Renal pelvis (tissue), 12 donors: Measurements from ENCODE around the gene NOL3. TPM values are rescaled to one million over a fixed set of nuclear protein-coding genes. Genes with fewer than 3 reads are reported as not detected.
"Not testable (repeated sequence)": the region's sequence is repeated elsewhere in the genome, so short reads cannot be mapped to it uniquely, and the experiment has no call there.

Experiments used
- DNase-seq: peaks from one replicate; pipeline ENCODE4 v3.0.0-alpha.2; 2013
- long read RNA-seq, 16 experiments: transcript quantifications; one replicate each; lab custom pipeline, GENCODE V29; 2026
- polyA plus RNA-seq, 3 donors: library from polyadenylated mRNA; unstranded; fragments of 120-200 nt; gene quantifications; one replicate each; pipeline ENCODE4 v1.2.1, GENCODE V29; 2013; ENCODE audit not compliant: insufficient read length in 3 of 3

NOL3 gene
- 1 to 10 TPM; 4.1 to 9.5 (median 7.6) TPM for polyA plus RNA-seq
- long read RNA-seq, donor 1, partial matches to known transcripts, result 10 of 11 reads
- long read RNA-seq, donor 1, other reads (novel, unspliced or antisense), result 0 of 11 reads
- long read RNA-seq, donor 2, result 0 reads
- long read RNA-seq, donor 3, result 0 reads
- long read RNA-seq, donor 4, result 0 reads
- long read RNA-seq, donor 5, partial matches to known transcripts, result 0 of 1 reads
- long read RNA-seq, donor 5, other reads (novel, unspliced or antisense), result 0 of 1 reads
- long read RNA-seq, donor 6, partial matches to known transcripts, result 0 of 1 reads
- long read RNA-seq, donor 6, other reads (novel, unspliced or antisense), result 0 of 1 reads
- long read RNA-seq, donor 7, partial matches to known transcripts, result 0 of 2 reads
- long read RNA-seq, donor 7, other reads (novel, unspliced or antisense), result 0 of 2 reads
- long read RNA-seq, donor 8, result 0 reads
- long read RNA-seq, donor 9, result 0 reads
- long read RNA-seq, donor 10, partial matches to known transcripts, result 19 of 24 reads
- long read RNA-seq, donor 10, other reads (novel, unspliced or antisense), result 5 of 24 reads
- long read RNA-seq, donor 11, result 0 reads
- long read RNA-seq, donor 12, partial matches to known transcripts, result 0 of 1 reads
- long read RNA-seq, donor 12, other reads (novel, unspliced or antisense), result 0 of 1 reads
- long read RNA-seq, donor 13, result 0 reads
- long read RNA-seq, donor 14, result 0 reads
- long read RNA-seq, donor 15, result 0 reads
- long read RNA-seq, donor 16, result 0 reads

DNA sequence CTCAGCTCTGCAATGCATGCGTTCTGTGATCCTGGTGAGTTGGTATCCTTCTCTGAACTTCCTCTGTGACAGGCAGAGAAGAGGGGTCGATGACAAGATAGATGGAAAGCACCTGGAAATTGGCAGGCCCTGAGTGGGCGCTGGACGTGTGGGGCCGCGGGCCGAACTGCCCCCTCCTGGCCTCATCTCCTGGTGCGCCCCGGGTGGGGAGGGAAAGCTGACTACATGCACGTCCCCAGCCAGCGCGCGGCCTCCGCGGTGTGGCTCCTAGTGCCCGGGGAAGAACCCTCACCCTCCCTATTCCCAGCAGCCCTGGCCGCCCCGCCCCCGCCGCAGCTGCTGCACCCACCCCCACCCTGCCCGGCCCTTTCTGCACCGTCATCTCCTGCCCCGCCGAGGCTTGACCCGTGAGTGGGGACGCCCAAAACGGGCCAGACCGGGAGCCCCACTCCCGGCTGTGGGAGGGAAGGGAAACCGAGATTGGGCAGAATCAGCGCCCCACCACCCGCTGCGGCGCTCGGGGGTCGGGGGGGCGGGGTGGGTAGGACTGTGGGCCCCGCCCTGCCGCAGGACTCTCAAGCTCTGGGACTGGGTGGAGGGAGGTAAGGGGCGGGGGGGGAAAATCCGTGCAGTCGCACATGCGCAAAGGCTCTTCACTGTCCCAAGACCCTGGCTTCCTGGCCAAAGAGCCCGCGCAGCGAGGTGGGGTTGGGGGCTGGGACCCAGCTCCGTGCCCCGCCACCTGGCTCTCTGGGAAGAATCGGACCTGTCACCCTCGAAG, at the start of gene NOL3:
NOL3 (plus strand) TSS at position 371 of the 781 bp plus-strand sequence.
- no peak for DNase-seq

DNA sequence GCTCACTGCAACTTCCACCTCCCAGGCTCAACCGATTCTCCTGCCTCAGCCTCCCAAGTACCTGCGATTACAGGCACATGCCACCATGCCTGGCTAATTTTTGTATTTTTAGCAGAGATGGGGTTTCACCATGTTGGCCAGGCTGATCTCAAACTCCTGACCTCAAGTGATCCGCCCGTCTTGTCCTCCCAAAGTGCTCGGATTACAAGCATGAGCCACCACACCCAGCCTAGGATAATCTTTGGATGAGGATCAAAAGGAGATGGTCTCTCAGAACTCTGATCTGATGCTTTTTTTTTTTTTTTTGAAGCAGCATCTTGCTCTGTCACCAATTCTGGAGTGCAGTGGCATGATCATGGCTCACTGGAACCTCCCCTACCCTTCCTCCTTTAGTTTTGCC, 47.5 kb upstream of the NOL3 start:
- DNase-seq, result not testable (repeated sequence)

DNA sequence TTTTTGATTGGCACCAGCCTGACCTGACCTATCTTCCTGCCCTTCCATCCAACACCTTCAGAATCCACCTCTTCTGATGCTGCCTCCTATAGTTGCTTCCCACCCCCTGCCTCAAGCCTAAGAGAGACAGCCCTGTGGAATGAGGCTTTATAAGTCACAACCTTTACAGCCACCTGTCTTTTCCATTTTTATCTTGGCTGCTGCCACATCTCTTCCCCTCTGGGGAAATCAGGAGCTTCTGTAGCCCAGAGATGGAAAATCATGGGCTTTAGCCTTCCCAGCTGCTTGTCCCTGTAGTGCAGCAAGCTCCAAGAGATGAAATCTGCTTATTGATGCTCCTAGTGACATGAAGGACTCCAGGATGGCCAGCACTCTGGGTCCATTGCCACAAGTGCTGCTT, 41.9 kb upstream of the NOL3 start:
- no peak for DNase-seq

GRCh38 chr16:67128887-67129286, 41.5 kb upstream of the NOL3 start:
- no peak for DNase-seq

- no peak for DNase-seq
These were observed 40.9 kb upstream of the NOL3 start for GRCh38 chr16:67129422-67129821.

DNA sequence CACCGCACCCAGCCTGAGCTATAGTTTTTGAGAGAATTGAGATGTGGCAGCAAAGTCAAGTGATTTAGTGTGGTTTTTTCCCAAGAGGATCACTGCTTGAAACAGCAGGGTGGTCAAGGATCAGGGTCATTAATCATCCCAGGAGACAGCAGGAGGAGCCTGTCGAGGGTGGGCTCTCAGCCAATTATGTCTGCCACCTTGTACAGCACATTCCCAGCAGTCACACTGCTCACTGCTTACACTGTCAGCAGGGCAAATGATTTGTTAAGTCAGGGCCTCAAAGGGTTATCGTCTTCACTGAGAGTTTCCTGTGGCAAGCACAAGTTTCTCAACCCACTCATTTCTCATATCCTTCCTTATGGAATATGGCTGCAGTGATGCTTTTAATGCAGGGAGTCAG, 32.7 kb upstream of the NOL3 start:
- DNase-seq, result no peak

DNA sequence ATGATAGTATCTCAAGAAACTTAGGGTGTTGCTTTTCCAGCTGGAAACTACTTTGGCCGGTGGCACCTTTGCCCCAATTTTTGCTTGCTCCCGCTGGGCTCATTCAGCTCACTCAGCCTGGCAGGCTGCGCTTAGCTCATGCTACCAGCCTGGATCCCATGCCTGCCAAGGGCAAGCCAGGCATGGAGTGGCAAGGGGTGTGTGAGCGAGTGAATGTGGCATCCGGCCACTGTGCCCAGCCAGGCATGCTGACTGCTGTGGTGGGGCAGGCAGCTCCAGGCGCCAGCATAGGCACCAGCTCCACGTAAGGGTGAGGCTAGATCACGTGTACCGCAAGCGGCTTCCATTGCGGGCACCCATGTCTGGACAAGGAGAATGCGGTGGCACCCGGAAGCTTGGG, 28.9 kb upstream of the NOL3 start:
- DNase-seq, result no peak

DNA sequence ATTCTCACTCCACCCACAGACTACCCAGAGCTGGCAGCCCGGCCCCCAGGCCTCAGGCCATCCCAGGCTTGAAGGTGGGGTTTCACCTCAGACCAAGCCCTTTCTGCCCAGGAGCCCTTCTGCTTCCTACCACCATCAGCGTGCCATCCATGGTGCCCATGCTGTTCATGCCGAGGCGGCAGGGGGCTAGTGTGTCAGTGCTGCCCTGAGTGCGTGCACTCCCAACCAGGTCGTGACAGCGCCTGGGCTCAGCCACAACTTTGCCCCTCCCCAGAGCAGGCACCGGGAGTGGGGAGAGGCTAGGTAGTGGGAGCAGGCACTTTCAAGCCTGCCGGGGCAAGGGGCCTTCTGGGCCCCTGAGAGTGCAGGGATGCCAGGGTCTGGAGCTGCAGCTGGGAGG, 28.0 kb upstream of the NOL3 start:
- DNase-seq, result no peak

DNA sequence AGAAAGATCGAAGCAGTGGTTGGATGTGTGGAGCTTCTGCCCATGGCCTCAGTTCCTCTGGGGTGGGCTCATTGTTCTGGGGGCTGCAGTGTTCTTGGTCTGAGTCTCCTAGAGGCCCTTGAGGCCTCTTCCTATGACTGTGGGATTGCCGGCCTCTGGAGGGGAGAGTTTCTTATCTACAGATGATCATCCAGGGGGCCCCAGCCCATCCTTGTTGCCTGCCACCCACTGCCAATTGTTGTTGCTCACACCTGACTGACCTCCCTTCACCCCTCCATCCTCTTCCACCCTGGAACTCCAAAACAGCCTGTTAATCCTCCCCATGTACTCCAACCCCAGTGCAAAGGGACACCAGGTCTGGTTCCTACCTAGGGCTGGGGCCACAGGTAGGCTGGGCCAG, 25.4 kb upstream of the NOL3 start:
- DNase-seq, result no peak

GRCh38 chr16:67145746-67146145, 24.6 kb upstream of the NOL3 start:
- no peak for DNase-seq

DNA sequence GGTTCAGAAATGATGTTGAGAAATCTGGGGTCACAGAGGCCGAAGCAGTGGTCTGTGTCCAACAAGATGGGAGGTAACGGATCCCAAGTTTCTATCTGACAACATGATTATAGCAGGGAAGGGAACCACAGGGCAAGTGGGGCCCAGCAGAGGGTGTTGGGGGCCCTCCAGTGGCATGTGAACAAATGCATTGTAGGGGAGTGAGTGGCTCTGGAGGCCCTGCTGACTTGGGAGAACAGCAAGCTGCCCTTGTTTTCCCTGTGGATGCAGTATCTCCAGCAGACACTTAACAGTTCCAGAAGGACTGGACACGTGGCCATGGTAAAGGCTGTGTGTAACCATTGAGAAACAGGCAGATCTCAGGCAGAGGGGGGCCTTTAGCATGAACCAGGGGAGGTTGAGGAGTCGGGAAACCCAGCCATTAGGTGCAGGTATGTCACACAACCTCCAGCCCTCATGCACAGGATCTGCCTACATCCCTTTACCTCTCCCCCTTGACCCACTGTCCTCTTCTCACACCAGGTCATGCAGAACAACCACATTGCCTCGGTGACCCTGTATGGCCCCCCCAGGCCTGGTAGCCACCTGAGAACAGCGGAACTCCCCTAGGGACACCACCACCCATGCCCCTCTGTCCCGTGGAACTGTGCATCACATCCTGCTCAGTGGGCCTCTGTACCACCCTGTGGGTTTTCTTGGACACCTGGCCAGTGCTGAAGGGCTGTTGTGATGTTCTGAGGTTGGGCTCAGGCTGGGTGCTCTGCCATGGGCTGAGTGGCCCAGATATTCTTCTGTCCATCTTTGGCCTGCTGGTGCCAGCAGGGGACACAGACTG, 23.6 kb upstream of the NOL3 start:
- no peak for DNase-seq

GRCh38 chr16:67147437-67148140, 22.7 kb upstream of the NOL3 start:
- no peak for DNase-seq

- DNase-seq, result no peak
These were observed 22.1 kb upstream of the NOL3 start for GRCh38 chr16:67148221-67148620.

DNA sequence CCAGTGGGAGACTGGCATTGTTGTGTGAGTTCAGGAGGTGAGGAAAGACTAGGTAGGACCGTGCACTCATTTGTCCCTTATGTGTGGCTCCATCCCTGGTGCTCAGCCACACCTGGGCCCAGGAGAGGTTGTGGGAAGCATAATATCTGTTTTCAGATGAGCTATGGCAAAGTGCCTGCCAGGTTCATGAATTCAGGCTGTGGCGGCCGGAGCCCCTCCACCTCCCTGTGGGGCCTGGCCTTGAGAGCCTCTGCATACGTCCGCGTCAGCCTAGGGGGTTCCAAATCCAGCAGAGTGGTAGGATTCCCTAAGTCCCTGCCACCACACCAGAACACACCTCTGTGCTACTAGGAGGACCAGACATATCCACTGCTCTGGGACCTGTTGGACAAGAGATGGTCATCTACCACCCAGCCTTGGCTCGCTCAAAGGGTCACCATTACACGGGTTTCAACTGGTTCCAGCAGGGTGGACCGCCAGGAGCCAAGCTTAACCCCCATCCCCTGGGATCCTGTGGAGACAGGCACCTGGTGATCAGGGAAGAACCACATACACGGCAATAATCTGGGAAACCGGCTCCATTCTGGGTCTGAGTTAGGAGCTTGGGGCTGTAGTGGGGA, 21.6 kb upstream of the NOL3 start:
- DNase-seq, result no peak

GRCh38 chr16:67149276-67150046, 20.9 kb upstream of the NOL3 start:
- DNase-seq, result no peak

DNA sequence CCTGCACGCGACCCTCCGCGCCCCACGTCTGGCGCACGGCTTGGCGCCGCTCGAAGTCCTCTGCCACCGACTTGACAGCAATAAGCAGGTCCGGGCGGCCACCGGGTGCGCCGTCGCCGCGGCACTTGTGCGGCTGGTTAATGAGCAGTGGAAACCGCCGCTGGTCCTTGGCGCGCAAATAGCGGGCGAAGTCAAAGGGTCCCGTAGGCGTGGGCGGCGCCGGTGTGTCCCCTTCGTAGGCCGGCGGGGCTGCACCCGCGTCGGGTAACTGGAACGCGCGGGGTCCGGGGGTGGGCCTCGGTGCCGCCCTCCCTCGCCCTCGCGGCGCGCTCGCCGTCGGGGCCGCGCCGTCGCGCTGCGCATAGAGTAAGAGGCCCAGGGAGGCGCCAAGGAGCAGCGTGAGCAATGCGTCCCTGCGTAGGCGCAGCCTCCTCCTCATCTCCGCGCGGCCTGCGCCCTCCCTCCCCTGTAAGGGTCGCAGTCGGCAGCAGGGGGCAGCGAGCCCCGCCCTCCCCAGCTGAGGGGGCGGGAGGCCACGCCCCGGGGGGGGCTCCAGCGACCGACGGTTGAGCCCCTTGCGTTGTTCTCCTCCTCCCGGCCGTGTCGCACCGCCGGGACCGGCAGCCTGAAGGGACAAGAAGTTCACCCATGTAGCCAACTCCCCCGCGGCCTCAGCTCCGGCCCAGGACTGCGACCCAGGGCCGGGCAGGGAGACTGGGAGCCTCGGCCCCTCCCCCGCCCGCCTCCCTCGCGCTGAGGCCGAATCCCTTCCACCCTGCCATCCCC, 20.1 kb upstream of the NOL3 start:
- DNase-seq, result no peak

DNA sequence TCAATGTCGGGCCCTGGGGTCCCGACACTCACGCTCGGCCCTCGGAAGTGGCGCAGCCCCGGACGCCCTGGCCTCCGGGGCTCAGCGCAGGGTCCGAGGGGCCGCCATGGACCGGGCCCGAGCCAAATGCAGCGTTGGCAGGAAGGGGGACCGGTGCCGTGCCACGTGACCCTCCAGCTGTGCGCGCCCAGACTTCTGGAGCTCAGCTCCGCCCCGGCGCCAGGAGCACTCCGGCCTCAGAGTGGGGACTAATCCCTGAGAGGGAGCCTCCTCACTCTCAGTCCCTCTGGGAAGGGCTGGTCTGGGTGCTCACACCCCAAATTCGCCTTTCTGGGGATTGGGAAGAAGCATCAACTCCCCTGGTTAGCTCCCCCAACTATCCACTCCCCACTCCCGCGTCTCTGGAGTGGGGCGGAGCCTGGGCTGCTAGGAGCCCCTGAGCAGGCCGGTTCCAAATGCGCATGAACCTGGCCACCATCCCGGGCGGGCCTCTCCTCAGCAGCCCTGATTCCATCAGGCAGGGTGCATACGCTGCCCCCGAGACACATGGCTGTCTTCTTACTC, 19.4 kb upstream of the NOL3 start, which contains the start of gene B3GNT9:
B3GNT9 (minus strand) TSS at position 166 of the 564 bp plus-strand sequence. CDS start 513 bp downstream, outside the sequence.
- peak; percentile 70 for DNase-seq

DNA sequence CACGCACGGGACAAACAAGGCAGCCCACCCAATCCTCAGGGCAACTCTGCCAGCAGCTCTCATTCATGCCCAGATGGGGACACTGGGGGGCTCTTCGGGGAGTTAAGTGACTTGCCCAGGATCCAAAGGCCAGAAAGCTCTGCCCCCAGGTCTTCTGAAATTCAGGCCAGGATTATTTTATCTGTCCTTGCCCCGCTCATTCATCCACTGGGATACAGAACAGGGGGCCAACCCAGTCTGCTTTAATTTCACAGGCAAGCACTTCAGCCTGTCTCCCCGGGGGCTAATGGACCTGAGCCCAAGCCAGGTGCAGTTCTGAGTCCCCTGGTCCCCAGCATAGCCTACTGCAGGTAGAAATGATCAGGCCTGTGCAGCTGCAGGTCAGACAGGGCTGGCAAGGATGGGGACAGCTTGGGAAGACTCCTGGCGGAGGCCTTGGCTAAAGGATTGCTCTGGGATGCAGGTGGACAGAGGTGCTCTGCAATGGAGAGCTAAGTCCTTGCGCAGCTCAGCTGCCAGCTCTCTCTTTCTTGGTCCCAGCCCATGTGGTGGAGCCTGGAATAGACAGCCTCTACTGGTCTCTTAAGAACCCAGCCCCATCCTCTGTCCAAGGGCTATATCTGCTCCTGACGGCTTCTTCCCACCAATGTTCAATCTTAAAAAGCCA, 18.8 kb upstream of the NOL3 start:
- DNase-seq, result no peak
